A549 treated with CORT108297 at 1 μM for 4 hours (cell line): ENCODE measurements around the gene CHP2. TPM values are rescaled to one million over a fixed set of nuclear protein-coding genes. Genes with fewer than 3 reads are reported as not detected.

Experiments
- total RNA-seq: library from RNA; stranded (reverse); fragments of 200-300 nt; extraction: Qiagen RNA extraction; gene quantifications from 5 replicates; pipeline ENCODE4 v1.2.3, GENCODE V29; 2022

CHP2 gene
- total RNA-seq = 0.05 to 0.07 TPM in 2 of 5 replicates, not detected in the others

DNA sequence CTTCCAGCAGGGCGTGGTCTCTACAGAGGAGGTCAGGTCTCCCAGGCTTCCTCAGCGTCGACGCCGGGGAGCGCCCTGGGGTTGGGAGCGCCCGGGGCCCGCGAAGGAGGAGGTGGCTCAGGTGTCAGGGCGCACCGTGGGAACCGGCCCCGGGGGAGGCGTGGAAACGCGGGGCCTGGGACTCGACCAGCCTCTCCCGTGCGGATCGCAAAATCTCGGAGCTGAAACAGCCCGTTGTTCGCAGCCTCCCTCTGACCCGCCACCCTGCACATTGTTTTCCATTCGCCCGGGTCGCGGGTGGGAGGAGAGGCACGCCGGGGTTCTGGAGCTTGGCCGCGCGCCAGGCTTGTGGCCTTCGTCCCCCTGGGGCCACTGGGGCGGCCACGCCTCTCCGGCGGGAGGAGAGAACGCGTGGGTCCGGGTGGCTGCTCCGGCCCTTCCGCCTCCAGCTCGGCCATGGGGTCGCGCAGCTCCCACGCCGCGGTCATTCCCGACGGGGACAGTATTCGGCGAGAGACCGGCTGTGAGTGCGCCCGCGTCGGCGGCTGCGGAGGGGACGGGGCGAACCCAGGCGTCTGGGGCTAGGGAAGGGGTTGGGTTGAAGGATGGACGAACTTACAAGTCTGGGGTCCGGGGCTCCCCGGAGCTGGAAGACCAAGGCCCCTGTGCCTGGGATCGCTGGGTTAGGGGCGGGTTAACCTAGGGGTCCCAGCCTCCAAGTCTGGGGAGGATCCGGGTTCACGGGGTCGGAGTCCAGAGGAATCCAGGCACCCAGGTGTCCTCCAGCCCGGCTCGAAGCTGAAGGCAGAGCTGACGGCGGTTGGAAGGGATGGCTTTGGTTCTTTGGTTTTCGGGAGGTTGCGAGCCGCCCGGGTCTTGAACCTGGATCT, at the start of gene CHP2:
TSS of gene CHP2 (plus strand) at position 433 of the 890 bp plus-strand sequence. CDS start at position 457, 24 bp downstream.

DNA sequence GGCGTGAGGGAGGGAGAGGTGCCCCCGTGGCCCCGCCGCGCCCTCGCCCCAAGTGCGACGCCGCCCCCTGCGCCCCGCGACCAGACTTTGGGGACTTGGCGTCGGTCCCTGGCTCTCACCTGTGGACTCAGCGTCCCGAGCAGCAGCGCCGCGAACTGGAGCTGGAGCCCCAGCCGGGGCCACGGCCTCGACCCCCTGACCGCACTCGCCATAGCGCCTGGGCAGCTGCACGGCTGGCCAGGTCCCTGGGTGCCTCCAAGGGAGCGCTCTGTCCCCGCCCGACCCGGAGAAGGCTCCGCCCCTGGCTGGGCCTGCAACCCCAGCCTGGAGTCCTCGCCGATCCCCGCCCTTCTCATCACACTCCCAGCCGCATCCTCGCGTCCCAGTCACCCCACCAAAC, 41.9 kb upstream of the CHP2 start, which contains the start of gene ERN2:
TSS of gene ERN2 (minus strand) at position 247 of the 400 bp plus-strand sequence. CDS start at position 212, 35 bp downstream.

Other genes starting within 250 kb of the CHP2 start
- 24.1 to 31.6 TPM (median 29.5 TPM) in 5 replicates for gene GGA2, start 244.5 kb upstream of the CHP2 start, total RNA-seq
- 24.0 to 34.1 TPM (median 31.5 TPM) in 5 replicates for gene EARS2, start 197.7 kb upstream of the CHP2 start, total RNA-seq
- gene UBFD1, start 197.3 kb upstream of the CHP2 start, total RNA-seq = 44.5 to 54.5 TPM (median 51.4 TPM) in 5 replicates
- gene NDUFAB1, start 158.7 kb upstream of the CHP2 start, total RNA-seq = 169 to 208 TPM (median 180 TPM) in 5 replicates
- 11.4 to 12.0 TPM (median 11.7 TPM) in 5 replicates for gene PALB2, start 113.7 kb upstream of the CHP2 start, total RNA-seq
- 67.6 to 75.4 TPM (median 72.2 TPM) in 5 replicates for gene DCTN5, start 113.6 kb upstream of the CHP2 start, total RNA-seq
- gene PLK1, start 76.1 kb upstream of the CHP2 start, total RNA-seq = 150 to 186 TPM (median 167 TPM) in 5 replicates
- gene ERN2, start 41.8 kb upstream of the CHP2 start, total RNA-seq = not detected in 5 replicates
- gene PRKCB, start 81.0 kb downstream of the CHP2 start, total RNA-seq = 0.15 to 0.32 TPM (median 0.22 TPM) in 5 replicates